HG03025 (cell line): ENCODE data around the gene GMCL1.
"Not testable (repeated sequence)": the region's sequence is repeated elsewhere in the genome, so short reads cannot be mapped to it uniquely, and the experiment has no call there.

Experiments
- ATAC-seq: cut with Tn5 transposase; IDR thresholded peaks from one replicate; pipeline ENCODE4 v1.9.1; 2021; ENCODE audit warnings: mild to moderate bottlenecking, moderate library complexity; ENCODE audit not compliant: unreplicated experiment, low FRiP score

GMCL1 gene

DNA sequence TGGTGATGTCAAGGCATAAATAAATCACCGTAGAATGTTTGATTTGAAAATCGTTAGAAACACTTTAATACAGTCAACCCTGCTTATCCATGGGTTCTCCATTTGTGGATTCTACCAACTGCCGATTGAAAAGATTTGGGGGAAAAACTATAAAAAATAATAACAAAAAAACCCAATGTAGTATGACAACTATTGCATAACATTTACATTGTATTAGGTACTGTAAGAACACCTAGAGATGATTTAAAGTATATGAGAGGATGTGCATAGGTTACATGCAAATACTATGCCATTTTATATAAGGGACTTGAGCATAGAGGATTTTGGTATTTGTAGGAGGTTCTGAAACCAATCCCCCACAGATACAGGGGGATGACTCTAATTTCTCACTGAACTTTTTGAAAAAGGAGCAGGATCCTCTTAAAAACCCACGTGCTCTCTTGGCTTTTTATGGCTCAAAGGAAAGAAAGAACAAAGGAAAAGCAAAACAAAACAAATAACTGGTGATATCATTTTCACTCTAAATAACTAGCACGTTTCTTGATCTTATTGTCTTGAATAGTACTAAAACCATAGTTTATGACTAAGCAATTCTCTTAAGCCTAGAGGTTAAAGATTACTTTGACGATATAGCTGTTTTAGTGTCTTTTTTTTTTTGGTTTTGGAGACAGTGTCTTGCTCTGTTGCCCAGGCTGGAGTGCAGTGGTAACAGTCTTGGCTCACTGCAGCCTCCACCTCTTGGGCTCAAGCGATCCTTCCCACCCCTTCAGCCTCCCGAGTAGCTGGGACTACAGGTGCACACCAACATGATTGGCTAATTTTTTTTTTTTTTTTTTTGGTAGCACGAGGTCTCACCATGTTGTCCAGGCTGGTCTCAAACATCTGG is 17.0 kb downstream of the GMCL1 start:
- no peak for ATAC-seq

DNA sequence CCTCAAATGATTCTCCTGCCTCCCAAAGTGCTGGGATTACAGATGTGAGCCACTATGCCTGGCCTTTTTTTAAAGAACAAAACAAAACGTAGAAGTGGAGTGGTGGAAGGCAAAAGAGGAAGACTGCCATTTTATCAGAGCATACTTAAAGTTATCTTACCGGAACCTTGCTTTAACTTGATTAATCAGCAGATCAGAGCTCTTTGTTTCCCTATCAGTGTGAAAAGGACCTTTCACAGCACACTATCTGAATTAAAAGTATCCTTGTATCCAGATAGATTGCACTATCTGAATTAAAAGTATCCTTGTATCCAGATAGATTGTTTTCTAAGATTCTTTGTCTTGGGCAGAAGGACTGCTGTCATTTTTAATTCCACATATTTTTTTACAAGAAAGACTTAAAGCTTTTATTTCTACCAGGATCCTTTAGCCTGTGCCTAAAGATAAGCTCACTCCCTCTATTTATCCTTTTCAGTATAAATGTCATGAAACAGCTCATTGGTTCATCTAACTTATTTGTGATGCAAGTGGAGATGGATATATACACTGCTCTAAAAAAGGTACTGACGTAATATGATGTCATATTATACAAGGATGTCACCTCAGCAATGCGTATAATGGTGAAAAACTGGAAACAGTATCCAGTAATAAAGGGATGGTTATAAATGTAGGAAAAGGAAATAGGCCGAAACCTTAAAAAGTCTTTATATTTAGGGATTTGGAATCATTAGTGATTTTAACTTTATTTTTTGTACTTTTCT is 17.8 kb downstream of the GMCL1 start:
- ATAC-seq: no peak

DNA sequence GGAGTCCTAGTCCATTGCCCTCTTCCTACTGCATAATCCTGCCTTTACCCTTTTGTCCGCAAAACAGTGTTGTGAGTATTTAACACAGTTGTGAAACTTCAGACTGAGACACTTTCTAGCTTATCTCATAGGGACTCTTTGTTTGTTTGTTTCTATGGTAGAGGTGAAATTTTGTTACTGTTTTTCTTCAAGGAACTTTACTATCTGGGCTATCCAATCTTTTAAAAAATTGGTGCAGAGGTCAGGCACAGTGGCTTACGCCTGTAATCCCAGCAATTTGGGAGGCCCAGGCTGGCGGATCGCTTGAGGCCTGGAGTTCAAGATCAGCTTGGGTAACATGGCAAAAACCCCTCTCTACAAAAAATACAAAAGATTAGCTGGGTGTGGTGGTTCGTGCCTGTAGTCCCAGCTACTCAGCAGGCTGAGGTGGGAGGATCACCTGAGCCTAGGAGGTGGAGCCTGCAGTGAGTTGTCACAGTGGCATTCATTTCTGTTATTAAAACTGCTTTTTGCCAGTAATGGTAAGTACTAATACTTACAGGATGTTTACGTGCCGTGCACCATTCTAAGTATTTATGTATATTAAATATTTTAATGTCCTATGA is 18.8 kb downstream of the GMCL1 start:
- no peak for ATAC-seq

DNA sequence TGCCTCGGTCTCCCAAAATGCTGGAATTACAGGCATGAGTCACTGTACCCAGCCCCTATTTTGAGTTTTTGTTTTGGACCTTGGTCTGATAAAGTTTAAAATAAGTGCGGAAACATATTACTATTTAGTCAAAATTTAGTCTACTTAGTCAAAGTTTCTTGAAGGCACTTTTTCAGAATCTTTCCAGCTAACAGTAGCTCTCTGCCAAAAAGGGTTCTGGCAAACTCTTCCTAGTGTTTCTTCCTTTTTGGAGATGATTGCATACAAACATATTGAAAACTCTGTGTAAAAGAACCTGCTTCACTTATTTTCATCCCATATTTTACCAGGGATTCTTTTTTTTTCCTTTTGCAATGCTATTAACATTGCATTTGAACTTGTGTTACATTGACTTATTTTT is 28.8 kb downstream of the GMCL1 start:
- no peak for ATAC-seq

DNA sequence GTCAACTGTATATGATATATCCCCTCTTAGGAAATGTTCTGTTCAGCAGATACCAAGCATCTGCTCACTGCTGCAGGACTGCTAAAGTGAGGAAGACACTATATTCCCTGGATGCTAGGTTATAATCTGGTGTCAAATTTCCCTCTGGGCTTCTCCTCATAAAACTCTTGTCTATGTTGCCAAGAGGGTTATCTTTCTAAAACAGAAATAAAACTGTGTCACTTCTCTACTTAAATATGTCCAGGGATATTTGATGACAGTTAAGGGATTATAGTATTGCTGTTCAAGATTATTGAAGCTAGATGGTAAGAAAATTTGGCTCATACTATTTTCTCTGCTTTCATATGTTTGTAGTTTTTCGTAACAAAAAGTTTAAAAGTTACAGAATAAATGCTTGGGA is 33.8 kb downstream of the GMCL1 start:
- ATAC-seq: no peak

DNA sequence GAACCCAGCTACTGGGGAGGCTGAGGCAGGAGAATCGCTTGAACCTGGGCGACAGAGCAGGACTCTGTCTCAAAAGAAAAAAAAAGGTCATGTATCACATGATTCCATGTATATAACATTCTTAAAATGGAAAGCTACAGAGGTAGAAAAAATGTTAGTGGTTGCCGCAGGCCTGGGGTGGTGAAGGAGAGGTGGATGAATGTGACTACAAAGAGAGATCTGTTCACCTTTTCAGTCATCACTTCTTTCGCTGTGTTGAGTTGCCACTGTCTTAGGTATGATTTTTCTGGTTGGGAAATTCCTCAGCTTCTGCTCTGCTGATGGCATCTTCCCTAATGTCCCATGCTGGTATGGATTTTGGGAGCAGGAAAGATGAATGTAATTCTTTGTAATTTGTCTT is 59.0 kb downstream of the GMCL1 start:
- no peak for ATAC-seq

DNA sequence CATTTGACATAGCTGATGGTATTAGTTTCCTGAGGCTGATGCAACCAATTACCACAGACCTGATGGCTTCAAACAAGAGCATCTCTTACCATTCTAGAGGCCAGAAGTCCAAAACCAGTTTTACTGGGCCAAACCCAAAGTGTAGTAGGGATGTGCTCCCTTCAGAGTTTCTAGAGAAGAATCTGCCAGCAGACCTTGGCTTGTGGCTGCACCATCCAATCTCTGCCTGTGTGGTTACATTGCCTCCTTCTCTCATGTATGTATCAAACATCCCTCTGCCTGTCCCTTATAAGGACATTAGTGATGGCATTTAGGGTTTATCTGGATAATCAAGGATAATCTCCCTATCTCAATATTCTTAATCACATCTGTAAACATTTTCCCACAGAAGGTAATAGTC is 59.8 kb downstream of the GMCL1 start:
- ATAC-seq: no peak

DNA sequence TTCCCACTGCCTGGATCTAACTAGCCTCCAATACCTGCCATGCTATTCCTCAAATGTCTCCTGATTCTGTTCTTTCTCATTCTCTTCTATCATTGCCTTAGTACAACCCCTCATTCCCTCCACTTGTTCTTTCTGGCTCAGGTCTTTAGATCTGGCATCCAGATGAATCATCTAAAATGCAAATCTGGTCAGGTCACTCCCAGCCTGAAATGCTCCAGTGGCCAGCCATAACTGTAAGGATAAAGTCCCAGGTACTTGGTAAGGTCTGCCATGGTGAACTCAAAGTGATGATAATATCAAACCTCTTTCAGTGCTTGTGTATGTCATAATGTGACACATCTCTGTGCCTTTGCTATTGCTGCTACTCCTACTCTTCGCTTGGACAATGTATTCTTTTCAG is 61.4 kb downstream of the GMCL1 start:
- no peak for ATAC-seq

DNA sequence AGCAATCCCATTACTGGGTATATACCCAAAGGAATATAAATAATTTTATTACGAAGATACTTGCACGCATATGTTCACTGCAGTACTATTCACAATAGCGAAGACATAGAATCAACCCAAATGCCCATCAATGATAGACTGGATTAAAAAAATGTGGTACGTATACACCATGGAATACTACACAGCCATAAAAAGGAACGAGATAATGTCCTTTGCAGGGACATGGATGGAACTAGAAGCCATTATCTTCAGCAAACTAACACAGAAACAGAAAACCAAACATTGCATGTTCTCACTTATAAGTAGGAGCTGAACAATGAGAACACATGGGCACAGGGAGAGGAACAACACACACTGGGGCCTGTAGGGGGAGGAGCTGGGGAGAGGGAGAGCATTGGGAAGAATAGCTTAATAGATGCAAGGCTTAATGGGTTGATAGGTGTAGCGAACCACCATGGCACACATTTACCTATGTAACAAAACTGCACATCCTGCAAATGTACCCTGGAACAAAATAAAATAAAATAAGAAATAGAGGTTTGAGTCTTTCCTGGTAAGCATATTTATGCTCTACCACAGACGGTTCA is 63.5 kb downstream of the GMCL1 start:
- ATAC-seq: not testable (repeated sequence)

DNA sequence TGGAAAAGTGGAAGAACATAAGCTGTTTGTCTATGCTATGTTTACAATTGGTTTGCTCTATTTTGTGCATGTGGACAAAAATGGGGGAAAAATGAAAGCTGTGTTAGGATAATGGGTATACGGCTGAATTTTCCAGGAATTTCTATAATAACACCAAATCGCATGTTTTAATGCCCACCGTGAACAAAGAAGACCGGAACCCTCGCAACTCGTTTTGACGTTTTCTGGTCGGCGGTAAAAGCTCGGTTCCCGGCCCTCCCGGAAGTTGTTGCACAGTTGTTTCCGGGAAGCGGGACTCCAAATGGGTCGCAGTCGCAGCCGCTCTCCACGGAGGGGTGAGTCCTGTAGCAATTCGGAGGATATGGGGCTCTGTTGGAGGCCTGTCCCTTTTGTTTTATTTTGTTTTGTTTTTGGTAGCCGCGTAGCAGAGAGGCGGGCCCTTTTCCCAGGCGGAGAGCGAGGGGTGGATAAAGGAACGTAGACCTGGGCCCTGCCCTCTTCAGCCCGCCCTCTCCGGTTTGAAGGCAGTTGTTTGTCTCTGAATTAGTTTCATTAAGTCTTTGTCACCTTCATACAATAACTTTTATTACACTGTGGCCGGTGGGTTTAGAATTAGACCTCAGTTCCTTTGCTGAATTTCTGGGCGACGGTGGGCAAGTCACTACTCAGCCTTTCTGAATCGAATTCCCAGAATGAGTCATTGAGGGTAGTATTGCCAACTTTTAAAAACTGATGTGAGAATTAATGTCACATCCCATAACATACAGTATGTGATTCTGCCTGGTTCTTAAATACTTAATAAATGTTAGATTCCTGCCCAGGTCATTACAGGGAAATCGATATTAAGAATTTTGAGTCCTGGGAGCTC is 64.5 kb downstream of the GMCL1 start, which contains the start of gene SNRNP27:
Gene SNRNP27 (plus strand): TSS at position 273 of the 868 bp plus-strand sequence. CDS start 29 bp downstream, at position 302.
- no peak for ATAC-seq

DNA sequence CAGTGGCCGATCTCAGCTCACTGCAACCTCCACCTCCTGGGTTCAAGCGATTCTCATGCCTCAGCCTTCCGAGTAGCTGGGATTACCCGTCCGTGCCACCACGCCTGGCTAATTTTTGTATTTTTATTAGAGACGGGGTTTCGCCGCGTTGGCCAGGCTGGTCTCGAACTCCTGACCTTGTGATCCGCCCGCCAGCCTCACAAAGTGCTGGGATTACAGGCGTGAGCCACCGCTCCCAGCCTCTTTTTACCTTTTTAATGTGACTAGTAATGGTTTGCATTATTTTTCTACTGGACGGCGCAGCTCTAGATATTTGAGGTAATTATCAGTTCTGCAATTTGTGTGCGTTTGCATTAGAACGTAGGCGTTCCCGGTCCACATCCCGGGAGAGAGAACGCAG is 65.3 kb downstream of the GMCL1 start:
- not testable (repeated sequence) for ATAC-seq

DNA sequence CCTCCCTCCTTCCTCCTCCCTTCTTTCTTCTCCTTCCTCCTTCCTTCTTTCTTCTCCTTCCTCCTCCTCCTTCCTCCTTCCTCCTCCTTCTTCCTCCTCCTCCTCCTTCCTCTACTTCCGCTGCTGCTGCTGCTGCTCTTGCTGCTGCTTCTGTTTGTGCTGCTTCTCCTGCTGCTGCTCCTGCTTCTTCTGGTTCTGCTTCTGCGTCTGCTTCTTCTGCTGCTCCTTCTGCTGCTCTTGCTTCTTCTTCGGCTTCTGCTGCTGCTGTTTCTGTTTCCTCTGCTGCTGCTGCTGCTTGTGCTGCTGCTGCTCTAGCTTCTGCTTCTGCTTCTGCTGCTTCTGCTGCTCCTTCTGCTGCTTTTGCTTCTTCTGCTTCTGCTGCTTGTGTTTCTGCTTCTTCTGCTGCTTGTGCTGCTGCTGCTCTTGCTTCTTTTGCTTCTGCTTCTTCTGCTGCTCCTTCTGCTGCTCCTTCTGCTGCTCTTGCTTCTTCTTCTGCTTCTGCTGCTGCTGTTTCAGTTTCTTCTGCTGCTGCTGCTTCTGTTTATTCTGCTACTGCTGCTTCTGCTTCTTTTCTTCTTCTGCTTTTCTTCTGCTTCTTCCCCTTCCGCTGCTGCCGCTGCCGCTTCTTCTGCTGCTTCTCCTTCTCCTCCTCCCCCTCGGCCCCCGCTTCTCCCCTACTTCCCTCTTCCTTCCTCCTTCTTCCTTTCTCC is 72.9 kb downstream of the GMCL1 start:
- ATAC-seq: no peak

DNA sequence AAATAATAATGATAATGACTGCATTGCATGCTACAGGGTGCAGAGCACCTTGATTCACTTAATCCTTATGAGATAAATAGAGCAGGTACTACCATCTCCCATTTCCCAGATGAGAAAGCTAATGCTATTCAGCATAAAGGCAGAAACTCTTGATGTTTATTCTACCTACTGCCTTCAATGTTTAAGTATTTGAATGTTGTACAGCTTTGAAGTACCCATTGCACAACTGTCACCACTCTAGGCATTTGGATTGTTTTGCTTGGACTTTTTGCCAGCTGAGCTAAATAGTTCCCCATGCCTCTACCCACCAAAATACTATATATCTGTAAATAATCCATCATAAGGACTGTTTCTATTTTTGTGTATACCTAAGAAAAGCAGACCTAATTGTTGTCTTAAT is 77.8 kb downstream of the GMCL1 start:
- ATAC-seq: no peak

DNA sequence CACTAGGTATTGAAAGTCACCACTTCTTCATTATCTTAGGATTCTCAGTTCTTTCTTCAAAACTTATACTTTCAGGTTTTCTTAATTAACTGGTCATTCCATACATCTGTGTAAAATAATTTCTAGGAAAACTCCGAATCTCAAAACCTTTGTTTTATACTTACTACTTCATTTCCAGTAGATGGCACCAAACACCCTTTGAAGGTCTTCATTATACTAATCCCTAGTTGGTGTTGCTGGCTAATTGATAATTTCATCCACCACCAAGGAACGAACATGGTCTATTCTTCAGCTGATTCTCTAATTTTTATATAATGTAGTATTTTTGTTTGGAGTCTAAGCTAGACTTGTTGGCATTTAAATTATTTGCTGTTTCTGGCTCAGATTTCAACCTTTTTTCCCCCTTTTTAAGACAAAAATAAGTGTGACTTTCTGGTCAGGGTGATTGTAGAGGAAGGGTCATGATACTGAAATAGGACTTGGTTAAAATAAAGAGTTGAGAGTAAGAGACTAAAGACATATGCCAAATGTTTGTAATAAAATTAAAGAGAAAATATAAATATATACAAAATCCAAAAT is 82.6 kb downstream of the GMCL1 start:
- no peak for ATAC-seq

DNA sequence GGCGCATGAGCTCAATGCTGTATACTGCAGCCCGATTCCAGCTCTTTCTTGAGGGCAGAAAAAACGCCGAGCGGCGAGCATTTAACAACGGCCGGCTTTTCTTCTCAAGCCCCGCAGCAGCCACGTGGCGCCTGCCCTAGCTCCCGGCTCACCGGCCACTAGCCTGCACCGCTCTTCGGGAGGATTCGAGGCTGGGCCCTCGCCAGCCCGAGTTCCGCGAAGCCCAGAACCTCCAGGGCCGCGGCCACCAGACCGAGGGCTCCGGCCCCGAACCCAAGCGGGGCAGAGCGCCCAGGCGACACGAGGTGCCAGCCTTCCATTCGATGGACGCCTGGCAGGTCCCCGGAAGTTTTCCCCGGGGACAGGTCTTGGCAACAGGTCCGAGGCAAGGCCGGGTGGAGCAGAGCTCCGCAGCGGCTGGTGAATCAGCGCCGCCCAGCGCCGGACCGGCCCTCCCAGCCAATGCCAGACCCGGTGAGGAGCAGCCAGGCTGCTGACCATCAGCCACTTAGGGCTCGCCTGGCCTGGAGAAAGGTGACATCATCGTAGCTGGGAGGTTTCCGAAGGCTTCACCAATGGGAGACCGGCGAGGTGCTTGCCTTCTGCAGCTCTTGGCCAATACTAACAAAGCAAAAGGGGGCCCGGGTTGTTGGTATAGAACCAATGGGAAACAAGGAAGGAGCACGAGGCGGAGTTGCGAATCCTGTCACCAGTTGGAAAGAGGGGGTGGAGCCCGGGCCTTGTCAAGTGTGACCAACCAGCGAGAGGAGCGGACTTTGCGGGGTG is 84.9 kb downstream of the GMCL1 start:
- ATAC-seq: peak; percentile 86

DNA sequence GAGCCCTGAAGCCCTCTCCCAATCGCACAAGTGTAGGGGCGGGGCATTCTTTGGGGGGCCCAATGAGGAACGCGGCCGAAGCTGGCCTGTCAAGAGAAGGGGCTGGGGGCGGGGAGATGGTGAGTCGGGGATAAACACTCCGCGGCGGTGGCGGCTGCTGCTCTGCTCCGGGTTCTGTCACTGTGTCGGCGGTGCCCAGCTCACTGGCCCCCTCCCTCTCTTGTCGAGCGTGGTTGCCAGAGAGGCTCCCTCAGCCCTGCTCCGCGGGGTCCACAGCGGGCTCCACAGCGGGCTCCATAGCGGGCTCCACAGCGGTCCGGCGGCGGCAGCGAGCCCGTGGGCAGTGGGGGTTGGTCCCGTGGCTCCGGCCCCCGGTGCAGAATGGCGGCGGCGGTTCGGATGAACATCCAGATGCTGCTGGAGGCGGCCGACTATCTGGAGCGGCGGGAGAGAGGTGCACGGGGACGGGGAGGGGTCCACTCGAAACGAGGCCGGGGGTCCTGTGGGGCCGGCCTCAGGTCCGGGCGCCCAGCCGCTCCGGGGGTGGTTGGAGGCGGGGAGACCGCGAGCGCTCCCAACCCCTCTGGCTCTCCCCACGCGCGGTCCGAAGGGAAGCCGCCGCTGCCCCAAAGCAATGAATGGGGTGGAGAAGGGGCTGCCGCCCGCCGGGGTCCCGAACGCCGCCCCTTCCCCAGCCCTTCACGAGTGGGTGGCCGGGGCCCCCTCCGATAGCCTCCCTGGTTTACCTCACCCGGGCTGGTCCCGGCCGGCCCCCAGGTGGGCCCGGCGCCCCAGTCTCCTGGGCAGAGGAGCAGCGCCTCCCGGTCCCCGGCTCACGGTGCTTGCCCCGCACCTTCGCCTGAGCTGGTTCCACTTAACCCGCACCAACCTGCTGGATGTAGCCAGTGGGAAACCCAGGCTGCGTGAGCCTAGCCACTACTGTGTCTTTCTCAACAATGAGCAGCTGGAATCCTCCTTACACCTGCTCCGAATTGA is 85.8 kb downstream of the GMCL1 start, which contains the start of gene MXD1:
Gene MXD1 (plus strand): TSS at position 160 of the 996 bp plus-strand sequence. CDS start 222 bp downstream, at position 382.
- ATAC-seq: no peak

DNA sequence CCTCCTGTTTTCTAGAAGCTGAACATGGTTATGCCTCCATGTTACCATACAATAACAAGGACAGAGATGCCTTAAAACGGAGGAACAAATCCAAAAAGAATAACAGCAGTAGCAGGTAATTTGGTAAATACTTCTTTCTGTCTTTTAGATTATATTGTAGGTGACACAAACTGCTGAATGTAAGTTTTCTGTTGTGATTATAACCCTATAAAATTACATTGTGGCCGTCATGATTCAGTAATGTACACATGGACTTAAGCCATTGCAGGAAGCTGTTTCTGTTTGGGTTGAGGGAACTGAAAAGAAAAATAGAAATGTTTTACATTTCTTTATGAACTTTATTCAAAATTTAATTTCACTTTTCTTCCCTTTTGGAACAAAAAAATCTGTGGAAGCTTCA is 86.6 kb downstream of the GMCL1 start:
- no peak for ATAC-seq
